HG03354 (cell line): ENCODE measurements around the gene FOXF1.

Experiments used
- ATAC-seq: cut with Tn5 transposase; IDR thresholded peaks from one replicate; pipeline ENCODE4 v1.9.1; 2021; ENCODE audit warnings: mild to moderate bottlenecking; ENCODE audit not compliant: unreplicated experiment, poor library complexity, severe bottlenecking

Gene FOXF1

DNA sequence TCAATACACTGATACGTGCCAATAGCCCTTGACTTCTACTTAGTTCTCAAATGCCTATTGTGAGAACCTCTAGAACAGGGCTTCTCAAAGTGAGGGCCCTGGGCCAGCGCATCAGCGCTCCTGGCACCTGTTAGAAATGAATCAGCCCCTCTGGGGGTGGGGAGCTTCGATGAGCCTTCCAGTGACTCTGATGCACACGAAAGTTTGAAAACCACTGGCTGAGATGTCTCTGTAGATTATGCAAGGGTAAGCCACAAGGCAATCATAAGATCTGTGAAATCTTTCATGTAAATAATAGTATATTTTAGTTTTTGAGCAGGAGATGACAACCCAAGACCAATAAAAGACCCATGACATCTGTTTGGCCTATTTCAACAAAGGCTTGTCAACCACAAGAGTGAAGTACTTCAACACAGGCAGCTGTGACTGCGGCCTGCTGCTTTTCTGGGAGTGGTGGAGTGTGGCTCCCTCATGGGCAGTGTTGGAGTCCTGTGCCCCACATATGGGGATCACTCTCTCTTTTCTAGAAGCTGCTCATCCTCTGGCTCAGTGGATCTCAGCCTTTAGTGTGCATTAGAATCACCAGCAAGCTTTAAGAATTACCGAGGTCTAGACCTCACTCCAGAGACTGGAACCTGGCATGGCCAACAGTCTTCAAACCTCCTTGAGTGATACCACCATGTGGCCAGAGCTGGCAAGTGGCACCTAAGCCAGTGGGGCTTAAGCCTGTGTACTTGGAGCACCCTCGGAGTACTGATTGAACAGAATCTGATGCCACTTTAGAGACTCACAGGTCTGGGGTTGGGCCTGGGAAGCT is 39.0 kb downstream of the FOXF1 start:
- no peak for ATAC-seq

DNA sequence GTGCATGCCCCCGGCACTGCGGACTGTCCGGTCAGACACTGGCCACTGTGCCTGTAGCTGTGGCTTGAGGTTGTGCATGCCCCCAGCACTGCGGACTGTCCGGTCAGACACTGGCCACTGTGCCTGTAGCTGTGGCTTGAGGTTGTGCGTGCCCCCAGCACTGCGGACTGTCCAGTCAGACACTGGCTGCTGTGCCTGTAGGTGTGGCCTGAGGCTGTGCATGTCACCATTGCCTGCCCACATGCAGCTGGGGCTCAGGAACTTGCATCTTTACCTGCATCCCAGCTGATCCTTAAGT is 39.5 kb downstream of the FOXF1 start:
- no peak for ATAC-seq

DNA sequence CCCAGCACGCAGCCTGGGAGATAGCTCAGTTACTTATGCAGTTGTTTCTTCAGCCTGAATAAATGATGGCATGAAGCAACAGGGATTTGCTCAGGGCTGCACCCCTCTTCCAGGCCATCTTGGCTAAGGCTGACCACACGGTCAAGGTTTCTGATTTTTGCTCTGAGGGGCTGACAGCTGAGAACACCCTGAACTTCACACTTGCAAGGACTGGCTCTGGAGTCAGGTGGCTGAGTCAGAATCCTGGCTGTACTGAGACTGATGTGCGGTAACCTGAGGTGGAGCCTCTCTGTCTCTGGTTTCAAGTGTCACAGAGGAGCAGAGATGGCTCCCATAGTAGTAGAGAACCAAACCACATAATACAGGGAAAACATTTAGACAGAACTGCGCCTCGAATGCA is 40.0 kb downstream of the FOXF1 start:
- no peak for ATAC-seq

DNA sequence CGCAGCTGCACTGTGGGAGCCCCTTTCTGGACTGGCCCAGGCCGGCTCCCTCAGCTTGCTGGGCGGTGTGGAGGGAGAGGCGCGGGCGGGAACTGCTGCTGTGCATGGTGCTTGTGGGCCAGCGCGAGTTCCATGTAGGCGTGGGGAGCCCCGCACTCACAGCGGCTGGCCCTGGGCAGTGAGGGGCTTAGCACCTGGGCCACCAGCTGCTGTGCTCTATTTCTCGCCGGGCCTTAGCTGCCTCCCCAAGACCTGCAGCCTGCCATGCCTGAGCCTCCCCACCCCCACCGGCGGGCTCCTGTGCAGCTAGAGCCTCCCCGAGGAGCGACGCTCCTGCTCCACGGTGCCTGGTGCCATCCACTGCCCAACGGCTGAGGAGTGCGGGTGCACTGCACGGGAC is 43.0 kb downstream of the FOXF1 start:
- ATAC-seq: no peak

DNA sequence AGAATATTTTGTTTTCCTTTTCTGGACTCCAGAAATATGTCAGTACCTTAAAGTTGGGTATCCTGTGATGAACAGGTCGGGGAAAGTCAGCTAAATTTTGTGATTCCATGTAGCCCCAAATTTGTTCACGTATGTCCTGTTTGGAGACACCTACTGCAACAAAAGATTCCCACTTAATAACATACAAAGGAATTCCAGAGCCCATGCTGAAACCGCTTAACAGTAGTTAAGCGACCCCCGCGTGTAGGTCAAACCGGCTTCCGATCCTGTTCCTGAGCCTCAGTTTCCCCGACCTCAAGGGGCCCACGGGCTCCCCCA is 44.2 kb downstream of the FOXF1 start:
- peak; percentile 14 for ATAC-seq

DNA sequence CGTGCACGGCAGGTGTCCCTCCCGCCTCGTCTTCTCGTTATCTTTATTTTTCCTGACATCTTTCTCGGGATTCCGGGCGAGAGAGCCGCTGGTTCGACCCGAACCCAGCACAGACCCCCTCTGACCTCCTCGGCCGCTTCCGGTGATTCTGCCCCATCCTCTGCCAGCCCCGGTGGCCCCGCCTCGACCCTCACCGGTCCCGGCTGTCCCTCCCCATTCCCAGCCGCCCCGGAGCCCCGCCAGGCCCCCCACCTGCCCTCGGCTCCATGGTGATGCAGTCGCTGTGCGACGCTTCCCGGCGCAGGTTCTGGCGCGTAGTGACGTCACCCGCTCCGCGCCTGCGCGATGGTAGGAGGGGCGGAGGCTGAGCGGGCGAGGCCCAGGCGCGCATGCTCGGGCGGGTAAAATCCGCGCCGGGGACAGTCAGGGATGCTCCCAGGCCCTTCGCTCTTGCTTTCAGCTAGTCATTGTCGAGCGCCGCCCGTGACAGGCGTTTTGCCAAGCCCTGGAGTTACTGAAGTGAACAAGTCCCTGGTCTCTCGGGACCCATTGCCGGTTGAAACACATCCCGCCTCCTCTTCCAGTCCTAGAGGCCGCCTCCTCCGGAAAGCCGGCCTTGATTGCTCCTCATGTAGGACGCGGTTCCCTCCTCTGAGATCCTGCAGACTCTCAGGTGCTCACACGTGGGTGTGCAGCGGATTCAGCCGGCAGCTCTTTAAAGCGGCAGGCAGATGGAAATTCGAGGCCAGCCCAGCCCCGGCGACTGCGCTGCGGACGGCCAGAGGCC is 44.8 kb downstream of the FOXF1 start, which contains the start of gene MTHFSD:
Gene MTHFSD (minus strand): TSS at position 319 of the 787 bp plus-strand sequence. CDS start 51 bp downstream, at position 268.
- peak; percentile 91 for ATAC-seq

DNA sequence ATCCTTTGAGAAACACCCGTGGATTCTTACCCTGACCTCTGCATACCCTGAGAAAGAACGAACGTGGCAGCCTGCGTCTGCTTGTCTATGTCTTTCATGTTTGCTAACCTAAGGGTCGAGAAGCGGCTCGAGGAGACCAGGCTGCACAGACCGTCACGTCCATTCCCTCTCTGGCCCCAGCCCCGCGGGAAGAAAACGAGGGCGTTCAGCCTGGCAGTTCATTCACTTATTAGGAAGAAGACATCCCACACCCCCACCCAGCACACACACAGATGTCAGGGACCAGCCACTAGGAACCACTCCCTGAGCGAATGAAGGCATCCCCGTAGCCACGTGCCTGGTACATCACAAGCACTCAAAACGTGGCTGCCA is 45.4 kb downstream of the FOXF1 start:
- ATAC-seq: no peak

DNA sequence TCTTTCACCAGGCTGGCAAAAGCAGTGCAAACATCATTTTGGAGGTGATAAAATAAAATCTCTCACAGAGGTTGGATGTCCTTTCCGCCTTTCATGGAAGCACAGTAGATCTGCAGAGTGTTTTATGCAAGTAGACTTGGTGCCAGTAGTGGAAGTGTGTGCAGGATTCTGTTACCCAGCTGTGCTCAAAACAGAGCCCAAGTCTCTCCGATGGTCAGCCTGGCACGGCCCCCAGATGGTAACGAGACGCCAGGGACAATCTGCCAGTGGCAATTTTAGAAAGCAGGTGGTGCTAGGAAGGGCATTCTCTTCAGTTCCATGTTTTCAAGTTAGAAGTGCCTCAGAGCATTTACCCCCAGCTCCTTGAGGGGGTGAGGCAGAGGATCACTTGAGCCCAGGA is 46.2 kb downstream of the FOXF1 start:
- ATAC-seq: no peak

DNA sequence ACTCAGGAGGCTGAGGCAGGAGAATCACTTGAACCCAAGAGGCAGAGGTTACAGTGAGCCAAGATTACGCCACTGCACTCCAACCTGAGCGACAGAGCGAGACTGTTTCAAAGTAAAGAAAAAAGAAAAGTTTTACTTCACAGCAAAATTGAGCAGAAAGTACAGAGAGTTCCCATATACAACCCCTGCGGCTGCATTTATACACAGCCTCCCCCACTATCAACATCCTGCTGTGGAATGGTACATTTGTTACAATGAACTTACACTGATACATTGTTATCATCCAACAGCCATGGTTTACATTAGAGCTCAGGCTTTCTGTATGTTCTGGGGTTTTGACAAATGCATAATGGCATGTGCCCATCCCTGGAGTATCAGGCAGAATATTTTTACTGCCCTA is 47.3 kb downstream of the FOXF1 start:
- no peak for ATAC-seq

DNA sequence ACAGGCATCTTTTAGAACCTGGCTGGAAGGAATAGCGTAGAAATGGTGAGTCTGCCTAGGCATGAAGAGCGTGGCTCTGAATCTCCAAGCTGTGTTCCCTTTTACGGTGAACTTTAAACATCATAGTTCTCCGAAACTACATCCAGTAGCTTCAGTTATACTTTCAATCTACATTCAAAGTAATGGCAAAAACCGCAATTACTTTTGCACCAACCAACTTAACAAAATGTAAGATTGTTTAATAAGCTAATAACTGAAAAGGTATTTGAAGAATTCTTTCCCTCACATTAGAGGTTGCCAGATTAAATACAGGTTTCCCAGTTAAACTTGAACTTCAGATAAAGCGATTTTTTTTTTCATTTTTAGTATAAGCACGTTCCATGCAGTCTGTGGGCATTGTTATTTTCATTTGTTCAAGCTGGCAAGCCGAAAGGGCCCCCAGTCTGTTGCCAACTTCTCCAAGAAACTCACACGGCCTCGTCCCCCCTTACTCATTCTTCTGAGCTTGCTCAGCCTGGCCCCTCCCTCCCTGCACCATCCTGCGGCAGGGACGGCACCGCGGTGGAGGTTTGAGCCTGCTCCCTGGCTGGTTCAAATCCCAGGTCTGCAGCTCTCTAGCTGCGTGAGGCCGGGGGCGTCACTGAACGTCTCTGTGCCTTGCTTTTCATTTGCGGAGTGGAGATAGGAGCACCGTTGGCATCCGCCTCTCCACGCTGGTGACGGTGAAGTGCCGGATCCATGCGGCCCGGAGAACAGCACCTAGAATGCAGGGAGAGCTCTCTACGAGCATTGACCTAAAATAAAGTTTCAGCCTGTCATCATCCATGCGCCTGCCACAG is 48.2 kb downstream of the FOXF1 start:
- ATAC-seq: no peak

DNA sequence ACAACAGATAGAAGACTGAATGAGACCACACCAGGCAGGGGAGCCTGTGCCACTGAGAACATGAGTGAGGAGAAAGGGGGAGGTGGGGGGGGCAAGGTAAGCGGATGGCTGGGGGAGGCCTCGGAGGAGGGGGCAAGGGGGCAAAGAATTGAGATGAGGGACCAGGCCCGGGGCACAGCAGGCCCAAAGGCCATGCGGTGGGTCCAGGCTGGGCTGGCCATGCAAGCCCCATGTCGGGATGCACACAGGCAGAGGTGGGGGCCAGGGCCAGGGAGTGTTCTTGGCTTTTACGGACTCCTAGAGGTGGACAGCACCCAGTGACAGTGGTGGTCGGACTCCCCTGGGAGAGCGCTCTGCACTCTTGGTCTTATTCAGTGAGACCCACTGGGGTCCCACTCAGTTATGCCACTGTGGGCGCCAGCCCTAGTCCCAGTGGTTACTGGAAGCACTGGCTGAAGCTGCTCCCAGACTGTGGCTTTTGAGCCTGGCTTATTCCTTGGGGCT is 49.5 kb downstream of the FOXF1 start:
- no peak for ATAC-seq

DNA sequence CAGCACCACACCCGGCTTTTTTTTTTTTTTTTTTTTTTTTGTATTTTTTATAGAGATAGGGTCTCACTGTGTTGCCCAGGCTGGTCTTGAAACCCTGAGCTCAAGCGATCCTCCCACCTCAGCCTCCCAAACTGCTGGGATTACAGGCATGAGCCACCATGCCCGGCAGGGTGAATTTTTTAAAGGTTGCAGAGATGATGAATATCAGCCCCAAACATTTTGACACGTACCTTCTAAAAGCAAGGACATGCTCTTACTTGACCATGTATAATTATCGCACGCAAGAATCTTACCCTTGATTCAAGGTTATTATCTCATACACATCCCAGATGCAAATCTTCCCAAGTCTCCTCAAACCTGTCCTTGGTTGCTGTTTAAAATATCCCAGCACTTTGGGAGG is 52.0 kb downstream of the FOXF1 start:
- ATAC-seq: no peak

DNA sequence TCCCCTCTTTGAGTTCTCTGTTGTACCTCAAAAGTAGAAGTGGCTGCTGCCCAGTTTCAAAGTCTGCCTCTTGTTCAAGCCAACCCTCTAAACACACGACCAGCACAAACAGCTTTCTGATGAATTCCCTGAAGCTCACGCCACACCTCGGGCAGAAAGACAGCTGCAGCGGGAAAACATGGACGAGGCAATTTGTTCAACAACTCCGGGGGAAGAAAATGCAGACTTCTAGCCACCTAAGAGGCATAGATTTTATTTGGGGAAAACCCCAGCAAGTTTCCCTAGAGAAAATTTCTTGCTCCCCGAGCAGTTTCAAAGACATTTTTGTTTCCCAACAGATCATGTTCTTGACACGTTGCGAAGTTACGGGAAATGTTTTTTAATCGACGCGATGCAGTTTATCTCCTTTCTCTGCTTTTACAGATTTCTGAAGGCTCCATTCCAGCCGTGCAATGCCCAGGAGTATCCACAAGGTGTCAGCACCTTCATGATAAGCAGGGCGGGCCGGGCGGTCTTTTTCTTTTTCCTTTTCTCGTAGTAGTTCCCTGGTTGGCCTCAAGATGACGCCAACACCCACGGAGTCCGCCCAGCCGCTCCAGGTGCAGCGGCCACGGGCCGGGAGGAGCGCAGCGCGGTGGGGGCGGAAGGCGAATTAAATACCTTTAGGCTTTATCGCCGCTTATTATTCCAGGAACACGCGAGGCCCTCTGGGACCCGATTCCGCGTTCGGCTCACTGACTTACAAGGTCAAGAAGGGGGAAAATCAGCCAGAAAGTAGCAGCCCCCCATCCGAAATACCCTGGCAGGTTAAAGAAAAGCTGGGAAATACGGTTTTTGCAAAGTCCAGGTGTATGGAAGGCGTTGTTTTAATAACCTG is 53.4 kb downstream of the FOXF1 start:
- peak; percentile 84 for ATAC-seq
